ENCODE results near the gene RAMACL.

The RAMACL gene

DNA sequence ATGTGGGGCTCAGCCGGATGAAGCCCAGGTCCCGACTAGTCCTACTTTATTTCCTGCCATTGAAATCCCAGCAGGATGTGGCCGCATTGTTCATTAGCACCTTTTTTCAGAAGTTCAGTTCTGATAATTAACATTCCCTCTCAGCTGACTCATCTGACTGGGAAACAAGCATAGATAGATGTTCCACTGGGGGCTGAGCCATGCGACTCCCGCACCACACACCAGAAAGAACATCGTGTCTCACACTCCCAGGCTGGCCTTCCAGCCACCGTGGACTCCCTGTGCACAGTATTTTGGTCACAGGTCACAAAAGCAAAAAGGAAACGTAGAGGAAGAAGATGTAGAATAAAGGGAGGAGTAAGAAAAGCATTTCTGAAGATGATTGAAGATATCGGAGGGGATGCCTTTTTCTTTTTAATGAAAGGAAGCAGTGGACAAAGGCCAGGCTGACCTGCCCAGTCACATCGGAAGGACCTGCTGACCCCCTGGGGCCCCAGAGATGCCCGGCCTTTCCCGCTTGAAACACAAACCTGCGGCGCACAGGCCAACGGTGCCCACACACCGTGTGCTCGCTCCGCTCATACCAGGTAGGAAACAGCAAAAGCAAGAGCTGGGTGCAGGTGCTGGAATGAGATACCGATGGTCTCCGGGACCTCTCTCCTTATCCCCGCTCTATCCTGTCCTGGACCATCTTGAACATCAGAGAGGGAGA is 28.7 kb upstream of the RAMACL start:
- H3K4me3 ChIP-seq (ENCODE audit: low read depth, low read length), result no peak overlapping the region
- peaks cover 0 to 10% of the 10 kb centered on the region in 2 experiments; a peak in 1 of 3 replicates for H3K36me3 ChIP-seq (ENCODE audit: control insufficient read depth in 2 of 2, insufficient read depth in 1 of 2, low read length in 2 of 2)
- TF ChIP-seq ZNF670 (tag by site-specific recombination; IDR thresholded peaks at IDR 0.05; ENCODE audit: low read depth) (no peak), REPIN1 (tag by site-specific recombination; IDR thresholded peaks at IDR 0.05; ENCODE audit: low read depth) (no peak), ZNF654 (tag by site-specific recombination; IDR thresholded peaks at IDR 0.05; ENCODE audit: low read depth) (no peak), ZNF544 (tag by site-specific recombination; IDR thresholded peaks at IDR 0.05) (no peak), ZNF202 (tag by site-specific recombination; IDR thresholded peaks at IDR 0.05; ENCODE audit: borderline replicate concordance) (no peak), ZNF426 (tag by site-specific recombination; IDR thresholded peaks at IDR 0.05) (no peak), YY2 (tag by site-specific recombination; IDR thresholded peaks at IDR 0.05) (no peak), ZNF354C (tag by site-specific recombination; IDR thresholded peaks at IDR 0.05; ENCODE audit: borderline replicate concordance, low read depth) (no peak)
- TF ChIP-seq, protein P1, sequence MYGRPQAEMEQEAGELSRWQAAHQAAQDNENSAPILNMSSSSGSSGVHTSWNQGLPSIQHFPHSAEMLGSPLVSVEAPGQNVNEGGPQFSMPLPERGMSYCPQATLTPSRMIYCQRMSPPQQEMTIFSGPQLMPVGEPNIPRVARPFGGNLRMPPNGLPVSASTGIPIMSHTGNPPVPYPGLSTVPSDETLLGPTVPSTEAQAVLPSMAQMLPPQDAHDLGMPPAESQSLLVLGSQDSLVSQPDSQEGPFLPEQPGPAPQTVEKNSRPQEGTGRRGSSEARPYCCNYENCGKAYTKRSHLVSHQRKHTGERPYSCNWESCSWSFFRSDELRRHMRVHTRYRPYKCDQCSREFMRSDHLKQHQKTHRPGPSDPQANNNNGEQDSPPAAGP (tag by site-specific recombination; IDR thresholded peaks at IDR 0.05), result no peak
- TF ChIP-seq, protein P2, sequence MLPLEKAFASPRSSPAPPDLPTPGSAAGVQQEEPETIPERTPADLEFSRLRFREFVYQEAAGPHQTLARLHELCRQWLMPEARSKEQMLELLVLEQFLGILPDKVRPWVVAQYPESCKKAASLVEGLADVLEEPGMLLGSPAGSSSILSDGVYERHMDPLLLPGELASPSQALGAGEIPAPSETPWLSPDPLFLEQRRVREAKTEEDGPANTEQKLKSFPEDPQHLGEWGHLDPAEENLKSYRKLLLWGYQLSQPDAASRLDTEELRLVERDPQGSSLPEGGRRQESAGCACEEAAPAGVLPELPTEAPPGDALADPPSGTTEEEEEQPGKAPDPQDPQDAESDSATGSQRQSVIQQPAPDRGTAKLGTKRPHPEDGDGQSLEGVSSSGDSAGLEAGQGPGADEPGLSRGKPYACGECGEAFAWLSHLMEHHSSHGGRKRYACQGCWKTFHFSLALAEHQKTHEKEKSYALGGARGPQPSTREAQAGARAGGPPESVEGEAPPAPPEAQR (tag by site-specific recombination; IDR thresholded peaks at IDR 0.05), result no peak
- TF ChIP-seq, protein P3, sequence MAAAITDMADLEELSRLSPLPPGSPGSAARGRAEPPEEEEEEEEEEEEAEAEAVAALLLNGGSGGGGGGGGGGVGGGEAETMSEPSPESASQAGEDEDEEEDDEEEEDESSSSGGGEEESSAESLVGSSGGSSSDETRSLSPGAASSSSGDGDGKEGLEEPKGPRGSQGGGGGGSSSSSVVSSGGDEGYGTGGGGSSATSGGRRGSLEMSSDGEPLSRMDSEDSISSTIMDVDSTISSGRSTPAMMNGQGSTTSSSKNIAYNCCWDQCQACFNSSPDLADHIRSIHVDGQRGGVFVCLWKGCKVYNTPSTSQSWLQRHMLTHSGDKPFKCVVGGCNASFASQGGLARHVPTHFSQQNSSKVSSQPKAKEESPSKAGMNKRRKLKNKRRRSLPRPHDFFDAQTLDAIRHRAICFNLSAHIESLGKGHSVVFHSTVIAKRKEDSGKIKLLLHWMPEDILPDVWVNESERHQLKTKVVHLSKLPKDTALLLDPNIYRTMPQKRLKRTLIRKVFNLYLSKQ (tag by site-specific recombination; IDR thresholded peaks at IDR 0.05; ENCODE audit: borderline replicate concordance), result no peak
- ChIA-PET CTCF (interaction anchor here (0.7 kb wide), 1 partner anchor 32 kb away, joined by 5 read pairs; no protein-coding TSS in a partner anchor), POLR2A (interaction anchor here (1.6 kb wide), 1 partner anchor 12 kb away, joined by 3 read pairs; the partner anchor contains the start of gene RPS6KA2)
- no peaks in the 10 kb centered on the region for H3K9me3 ChIP-seq (ENCODE audit: control insufficient read depth, insufficient read depth, low read depth, low read length)
- H3K27ac ChIP-seq (ENCODE audit: extremely low read depth, low read depth, low read length), result no peak overlapping the region
- no peaks in the 10 kb centered on the region for H3K4me1 ChIP-seq (ENCODE audit: control insufficient read depth, insufficient read depth, low read length)

DNA sequence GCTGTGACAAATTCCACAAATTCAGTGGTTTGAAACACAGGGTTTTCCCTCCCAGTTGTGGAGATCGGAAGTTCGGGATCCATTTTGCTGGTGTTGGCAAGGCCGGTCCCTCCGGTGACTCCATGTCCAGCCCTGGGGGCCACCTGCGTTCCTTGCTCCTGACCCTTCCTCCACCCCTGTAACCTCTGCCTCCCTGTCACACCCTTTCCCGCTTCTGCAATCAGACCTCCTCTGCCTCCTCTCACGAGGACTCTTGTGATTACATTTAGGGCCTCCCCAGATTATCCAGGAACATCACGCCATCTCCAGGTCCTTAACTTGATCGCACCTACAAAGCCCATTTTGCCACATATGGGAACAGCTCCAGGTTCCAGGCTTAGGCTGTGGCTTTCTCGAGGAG is 28.1 kb upstream of the RAMACL start:
- no peaks in the 10 kb centered on the region for H3K9me3 ChIP-seq (ENCODE audit: control insufficient read depth, insufficient read depth, low read depth, low read length)
- no peak overlapping the region for H3K4me3 ChIP-seq (ENCODE audit: low read depth, low read length)
- no peak overlapping the region for H3K27ac ChIP-seq (ENCODE audit: extremely low read depth, low read depth, low read length)
- ChIA-PET CTCF (interaction anchor here (0.7 to 1.0 kb wide), 2 partner anchors 12 to 32 kb away, joined by 3 to 5 read pairs; no protein-coding TSS in a partner anchor), POLR2A (no interaction called here)
- H3K4me1 ChIP-seq (ENCODE audit: control insufficient read depth, insufficient read depth, low read length), result no peaks in the 10 kb centered on the region
- peaks cover 0 to 10% of the 10 kb centered on the region in 2 experiments; a peak in 1 of 3 replicates for H3K36me3 ChIP-seq (ENCODE audit: control insufficient read depth in 2 of 2, insufficient read depth in 1 of 2, low read length in 2 of 2)
- TF ChIP-seq ZNF221 (tag by site-specific recombination; IDR thresholded peaks at IDR 0.05; ENCODE audit: borderline replicate concordance), result no peak
- no peak for TF ChIP-seq ZNF621 (tag by site-specific recombination; IDR thresholded peaks at IDR 0.05)
- no peak for TF ChIP-seq ZNF169 (tag by site-specific recombination; IDR thresholded peaks at IDR 0.05)
- no peak for TF ChIP-seq GLIS1 (tag by site-specific recombination; IDR thresholded peaks at IDR 0.05)
- no peak for TF ChIP-seq ZNF302 (tag by site-specific recombination; IDR thresholded peaks at IDR 0.05; ENCODE audit: low read depth)
- TF ChIP-seq YY2 (tag by site-specific recombination; IDR thresholded peaks at IDR 0.05), result no peak
- TF ChIP-seq ZNF664 (tag by site-specific recombination; IDR thresholded peaks at IDR 0.05), result no peak
- TF ChIP-seq GLIS2 (tag by site-specific recombination; IDR thresholded peaks at IDR 0.05), result no peak
- no peak for TF ChIP-seq OVOL3 (tag by site-specific recombination; IDR thresholded peaks at IDR 0.05)
- no peak for TF ChIP-seq ZNF658 (tag by site-specific recombination; IDR thresholded peaks at IDR 0.05)
- TF ChIP-seq ZNF660 (tag by site-specific recombination; IDR thresholded peaks at IDR 0.05), result no peak
- TF ChIP-seq ZSCAN23 (tag by site-specific recombination; IDR thresholded peaks at IDR 0.05), result no peak
- TF ChIP-seq ZFP69B (tag by site-specific recombination; IDR thresholded peaks at IDR 0.05), result no peak
- no peak for TF ChIP-seq TCF7L2 (IDR thresholded peaks at IDR 0.05; ENCODE audit: borderline replicate concordance, low read depth, low read length)
- no peak for TF ChIP-seq ZNF10 (tag by site-specific recombination; IDR thresholded peaks at IDR 0.05)
- TF ChIP-seq ZNF558 (tag by site-specific recombination; IDR thresholded peaks at IDR 0.05), result no peak
